ENCODE data around the gene IL1F10.

GRCh38 chr2:113079131-113079530 is 11.4 kb downstream of the IL1F10 start:
- no peak for TF ChIP-seq ZFP37 (tag by site-specific recombination; IDR thresholded peaks at IDR 0.05)
- no peak for TF ChIP-seq ZNF747 (tag by site-specific recombination; IDR thresholded peaks at IDR 0.05)
- no peak for TF ChIP-seq KLF10 (tag by site-specific recombination; IDR thresholded peaks at IDR 0.05)
- no peak for TF ChIP-seq SCRT2 (tag by site-specific recombination; IDR thresholded peaks at IDR 0.05)
- no peak for TF ChIP-seq ZNF677 (tag by site-specific recombination; IDR thresholded peaks at IDR 0.05)
- TF ChIP-seq ZNF629 (tag by site-specific recombination; IDR thresholded peaks at IDR 0.05) = no peak
- no peak for TF ChIP-seq CTCF (tag by site-specific recombination; IDR thresholded peaks at IDR 0.05)
- TF ChIP-seq ZNF184 (tag by site-specific recombination; IDR thresholded peaks at IDR 0.05) = no peak
- no peak for TF ChIP-seq PATZ1 (tag by site-specific recombination; IDR thresholded peaks at IDR 0.05)
- TF ChIP-seq KLF16 (tag by site-specific recombination; IDR thresholded peaks at IDR 0.05) = no peak
- TF ChIP-seq ZNF175 (tag by site-specific recombination; IDR thresholded peaks at IDR 0.05) = no peak
- no peak for TF ChIP-seq ZNF174 (tag by site-specific recombination; IDR thresholded peaks at IDR 0.05)
